ENCODE measurements around the gene C20orf173. TPM values are rescaled to one million over a fixed set of nuclear protein-coding genes. Genes with fewer than 3 reads are reported as not detected.

Gene C20orf173
- total RNA-seq, 1 donor from 2014 or later, result not detected

Other genes starting within 250 kb of the C20orf173 start
- gene EIF6, start 244.9 kb downstream of the C20orf173 start, total RNA-seq, result 111 and 112 TPM in 2 replicates
- not detected in 2 replicates for gene FAM83C, start 237.2 kb downstream of the C20orf173 start, total RNA-seq
- gene UQCC1, start 117.7 kb downstream of the C20orf173 start, total RNA-seq, result 45.0 and 53.9 TPM in 2 replicates
- not detected in 2 replicates for gene GDF5, start 91.4 kb downstream of the C20orf173 start, total RNA-seq
- gene CEP250, start 74.1 kb downstream of the C20orf173 start, total RNA-seq, result 56.8 and 58.2 TPM in 2 replicates
- gene ERGIC3, start 12.4 kb upstream of the C20orf173 start, total RNA-seq, result 153 and 156 TPM in 2 replicates
- 3.7 and 5.4 TPM in 2 replicates for gene SPAG4, start 86.2 kb upstream of the C20orf173 start, total RNA-seq
- 274 and 278 TPM in 2 replicates for gene CPNE1, start 135.2 kb upstream of the C20orf173 start, total RNA-seq
- 130 TPM in 2 replicates for gene RBM12, start 135.2 kb upstream of the C20orf173 start, total RNA-seq
- 30.8 and 32.5 TPM in 2 replicates for gene NFS1, start 169.7 kb upstream of the C20orf173 start, total RNA-seq
- gene ROMO1, start 169.8 kb upstream of the C20orf173 start, total RNA-seq, result 98.1 and 99.8 TPM in 2 replicates
- 398 and 400 TPM in 2 replicates for gene RBM39, start 212.6 kb upstream of the C20orf173 start, total RNA-seq
- 46.5 and 46.8 TPM in 2 replicates for gene PHF20, start 242.4 kb upstream of the C20orf173 start, total RNA-seq